K562 (cell line): ENCODE results near the gene PRCD. TPM values are rescaled to one million over a fixed set of nuclear protein-coding genes. Genes with fewer than 3 reads are reported as not detected.

Experiments used
- CBX5 ChIP-seq: IDR thresholded peaks from 2 replicates; pipeline ENCODE4 v1.6.1; 2014; ENCODE audit warnings: low read depth, borderline replicate concordance
- CREM ChIP-seq: IDR thresholded peaks from 2 replicates; pipeline ENCODE4 v1.6.1; 2014; ENCODE audit warnings: antibody characterized with exemption, low read depth
- GATA2 ChIP-seq: sonication (generic); formaldehyde crosslinking; IDR thresholded peaks from 2 replicates; pipeline ENCODE4 v1.4.0; 2020; ENCODE audit warnings: mild to moderate bottlenecking, missing genetic modification reagents
- HEY1 ChIP-seq: fragments of 250-450 bp; sonication (Bioruptor Pico); IDR thresholded peaks from 2 replicates; pipeline ENCODE4 v1.5.0; 2020; ENCODE audit warnings: mild to moderate bottlenecking, moderate library complexity, borderline replicate concordance
- JUND ChIP-seq, 2 experiments: IDR thresholded peaks; 2 replicates in 1 of 2; 3 replicates in 1 of 2; pipeline ENCODE4 v1.6.1; 2011; ENCODE audit warnings: borderline replicate concordance in 2 of 2, low read depth in 2 of 2, low read length in 2 of 2, improper control_type of control experiment in 1 of 2, missing biosample characterization in 1 of 2, missing genetic modification characterization in 1 of 2, missing genetic modification reagents in 1 of 2
- MAZ ChIP-seq, 2 experiments: fragments of 450-650 bp in 1 of 2; sonication (generic) in 1 of 2; formaldehyde crosslinking; IDR thresholded peaks in 1 of 2; conservative IDR thresholded peaks in 1 of 2; 2 replicates each; pipeline versions ENCODE4 v1.4.0 to v1.5.0; 2020; ENCODE audit warnings: mild to moderate bottlenecking in 1 of 2, missing genetic modification reagents in 1 of 2
- MXI1 ChIP-seq: IDR thresholded peaks from 2 replicates; pipeline ENCODE4 v1.6.1; 2011; ENCODE audit warnings: low read depth, mild to moderate bottlenecking, improper control_type of control experiment, low read length
- MYC ChIP-seq, 2 experiments: fragments of 250-450 bp in 1 of 2; sonication (Bioruptor Pico) in 1 of 2; IDR thresholded peaks; 2 replicates each; pipeline versions ENCODE4 v1.5.1 to v1.6.1; 2012 to 2021; ENCODE audit warnings: low read depth in 2 of 2, borderline replicate concordance in 1 of 2, improper control_type of control experiment in 1 of 2, low read length in 1 of 2, mild to moderate bottlenecking in 1 of 2, moderate library complexity in 1 of 2
- RAD51 ChIP-seq: fragments of 450-650 bp; IDR thresholded peaks from 2 replicates; pipeline ENCODE4 v1.7.1; 2016; ENCODE audit warnings: low read depth, mild to moderate bottlenecking, borderline replicate concordance
- RBFOX2 ChIP-seq: fragments of 200-400 bp; formaldehyde crosslinking; IDR thresholded peaks from 2 replicates; pipeline ENCODE4 v1.6.1; 2017; ENCODE audit warnings: low read depth, mild to moderate bottlenecking, low read length, moderate library complexity
- YY1 ChIP-seq, 3 experiments: IDR thresholded peaks; 2 replicates each; pipeline ENCODE4 v1.6.1; 2011; ENCODE audit warnings: low read length in 2 of 3, mild to moderate bottlenecking in 2 of 3, moderate library complexity in 2 of 3, borderline replicate concordance in 1 of 3, control low read depth in 1 of 3, low read depth in 1 of 3; ENCODE audit not compliant: insufficient read depth in 3 of 3, insufficient replicate concordance in 2 of 3, control insufficient read depth in 1 of 3, insufficient read length in 1 of 3; ENCODE audit errors: extremely low read depth in 1 of 3
- ZBTB8A ChIP-seq: fragments of 450-650 bp; IDR thresholded peaks from 2 replicates; pipeline ENCODE4 v1.6.1; 2018; ENCODE audit warnings: mild to moderate bottlenecking, moderate library complexity; ENCODE audit not compliant: partially characterized antibody
- ZC3H4 ChIP-seq: sonication (generic); formaldehyde crosslinking; IDR thresholded peaks from 2 replicates; pipeline ENCODE4 v1.9.0; 2021; ENCODE audit warnings: missing genetic modification reagents, borderline replicate concordance
- ZFX ChIP-seq: sonication (generic); formaldehyde crosslinking; IDR thresholded peaks from 2 replicates; pipeline ENCODE4 v1.8.0; 2022; ENCODE audit warnings: mild to moderate bottlenecking, missing genetic modification reagents, moderate library complexity
- ZNF146 ChIP-seq: IDR thresholded peaks from one replicate; pipeline ENCODE4 v1.6.1; 2018; ENCODE audit warnings: missing compliant biosample characterization; ENCODE audit not compliant: unreplicated experiment
- ZNF785 ChIP-seq: fragments of 250-450 bp; sonication (Bioruptor Pico); IDR thresholded peaks from 2 replicates; pipeline ENCODE4 v1.4.0; 2020; ENCODE audit warnings: mild to moderate bottlenecking
- polyA plus RNA-seq, 8 experiments: library from polyadenylated mRNA; depleted of rRNA in 4 of 8; stranded (reverse) in 5 of 8; unstranded in 3 of 8; fragments of >200 nt; fragmentation: Nextera tagmentation in 2 of 8; fragmentation: Illumina TruSeq in 1 of 8; extraction: Ambion mirVana in 2 of 8; extraction: Trizol in 1 of 8; gene quantifications; 2 replicates each; pipeline versions ENCODE4 v1.2.1 to v1.2.3, GENCODE V29; 2011 to 2014; ENCODE audit warnings: inconsistent platforms in 1 of 8, missing spikeins in 1 of 8
- total RNA-seq, 7 experiments: library from RNA; depleted of rRNA in 6 of 7; stranded (reverse); fragments of >200 nt in 6 of 7; fragmentation: Illumina TruSeq in 2 of 7; extraction: Trizol in 2 of 7; gene quantifications; 2 replicates each; pipeline versions ENCODE4 v1.2.1 to v1.2.3, GENCODE V29; 2011 to 2021; ENCODE audit warnings: low replicate concordance in 1 of 7
- TF ChIP-seq, protein P1 (sequence below): fragments of 250-450 bp; sonication (Bioruptor Pico); IDR thresholded peaks from 2 replicates; pipeline ENCODE4 v1.8.0; 2021; ENCODE audit warnings: mild to moderate bottlenecking, moderate library complexity
- TF ChIP-seq, protein P2 (sequence below): fragments of 250-450 bp; sonication (Bioruptor Pico); IDR thresholded peaks from 2 replicates; pipeline ENCODE4 v1.5.0; 2022; ENCODE audit warnings: mild to moderate bottlenecking
- TF ChIP-seq, protein P3 (sequence below), 2 experiments: IDR thresholded peaks; 2 replicates each; pipeline ENCODE4 v1.6.1; 2011; ENCODE audit warnings: borderline replicate concordance in 1 of 2, control low read depth in 1 of 2, low read depth in 1 of 2, low read length in 1 of 2, mild to moderate bottlenecking in 1 of 2, mixed read lengths in 1 of 2, moderate library complexity in 1 of 2; ENCODE audit not compliant: insufficient read depth in 1 of 2, insufficient read length in 1 of 2, poor library complexity in 1 of 2, severe bottlenecking in 1 of 2; ENCODE audit errors: extremely low read depth in 1 of 2

PRCD gene
- total and polyA plus RNA-seq, 9 of the 15 experiments (the other 6 are each of a cell fraction or from before 2014, with no cell fraction given): 0.20 to 0.25 (median 0.21) TPM; not detected in 6

DNA sequence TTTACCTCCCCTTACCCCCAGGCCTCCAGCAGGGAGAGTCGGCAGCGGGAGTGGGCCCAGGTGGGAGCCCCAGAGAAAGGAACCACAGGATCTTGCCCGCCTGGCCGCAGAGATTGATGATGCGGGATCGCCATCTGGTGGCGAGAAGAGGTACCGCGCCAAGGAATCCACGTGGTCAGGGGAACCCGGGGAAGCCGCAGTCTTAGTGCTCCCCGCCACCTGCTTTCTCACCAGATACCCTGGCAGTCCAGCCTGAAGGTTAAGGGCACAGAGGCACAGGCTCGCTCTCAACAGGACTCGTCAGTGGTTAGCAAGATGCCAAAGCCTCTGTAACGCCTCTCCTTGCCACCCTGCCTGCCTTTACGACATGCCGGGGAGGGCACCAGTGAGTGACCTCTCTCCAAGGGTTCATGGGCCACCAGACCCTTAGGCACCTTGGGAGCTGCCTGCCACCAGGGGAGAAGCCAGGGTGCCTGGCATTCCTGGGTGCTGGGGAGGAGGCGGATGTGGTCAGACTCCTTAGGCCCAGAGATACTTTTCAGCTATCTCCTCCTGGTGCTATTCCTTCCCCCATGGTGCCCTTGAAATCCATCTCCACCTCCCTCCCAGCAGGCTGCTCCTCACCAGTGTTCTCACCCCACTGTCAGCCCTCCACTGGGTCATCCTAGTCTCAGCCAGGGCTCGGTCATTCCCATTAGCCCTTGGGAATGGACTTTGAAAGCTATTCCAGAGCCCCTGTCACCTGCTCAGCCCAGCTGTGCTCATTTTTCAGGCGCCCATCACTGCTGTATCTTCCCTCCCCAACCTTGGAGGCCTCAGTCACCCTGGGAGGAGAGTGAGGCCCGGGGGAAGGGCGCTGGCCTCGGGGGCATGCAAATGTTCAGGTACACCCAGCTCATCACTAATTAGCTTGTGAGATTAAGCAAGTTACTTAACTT lies 33.2 kb upstream of the PRCD start (continued):
- no peak for TF ChIP-seq ZBTB8A
- 0 out of 2 replicates have a peak, but pooled peaks have one; percentile 15 for TF ChIP-seq RBFOX2
- peak in 1 of 2 experiments; percentile 35; a peak in 1 of 4 replicates for TF ChIP-seq MAZ (CRISPR knock-in tag; conservative IDR thresholded peaks at IDR 0.05 in 1 of 2, IDR thresholded peaks at IDR 0.05 in 1 of 2)
- peak; percentile 98 for TF ChIP-seq MYC (IDR thresholded peaks at IDR 0.05; ENCODE audit: low read depth, low read length)
- no peak for TF ChIP-seq MYC (CRISPR knock-in tag; IDR thresholded peaks at IDR 0.05; ENCODE audit: borderline replicate concordance, low read depth)
- peak; percentile 60 for TF ChIP-seq RAD51
- peak in 1 of 3 experiments; percentile 42 for TF ChIP-seq YY1 (IDR thresholded peaks at IDR 0.05; ENCODE audit: borderline replicate concordance in 1 of 3, control insufficient read depth in 1 of 3, extremely low read depth in 1 of 3, insufficient read depth in 3 of 3, insufficient read length in 1 of 3, insufficient replicate concordance in 2 of 3, low read depth in 1 of 3, low read length in 2 of 3)
- 0 out of 2 replicates have a peak, but pooled peaks have one; percentile 15 for TF ChIP-seq ZFX (CRISPR knock-in tag)
- TF ChIP-seq, protein P1, sequence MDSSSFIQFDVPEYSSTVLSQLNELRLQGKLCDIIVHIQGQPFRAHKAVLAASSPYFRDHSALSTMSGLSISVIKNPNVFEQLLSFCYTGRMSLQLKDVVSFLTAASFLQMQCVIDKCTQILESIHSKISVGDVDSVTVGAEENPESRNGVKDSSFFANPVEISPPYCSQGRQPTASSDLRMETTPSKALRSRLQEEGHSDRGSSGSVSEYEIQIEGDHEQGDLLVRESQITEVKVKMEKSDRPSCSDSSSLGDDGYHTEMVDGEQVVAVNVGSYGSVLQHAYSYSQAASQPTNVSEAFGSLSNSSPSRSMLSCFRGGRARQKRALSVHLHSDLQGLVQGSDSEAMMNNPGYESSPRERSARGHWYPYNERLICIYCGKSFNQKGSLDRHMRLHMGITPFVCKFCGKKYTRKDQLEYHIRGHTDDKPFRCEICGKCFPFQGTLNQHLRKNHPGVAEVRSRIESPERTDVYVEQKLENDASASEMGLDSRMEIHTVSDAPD (CRISPR knock-in tag): no peak
- no peak for TF ChIP-seq CBX5
- TF ChIP-seq MXI1: 0 out of 2 replicates have a peak, but pooled peaks have one; percentile 41
- TF ChIP-seq, protein P2, sequence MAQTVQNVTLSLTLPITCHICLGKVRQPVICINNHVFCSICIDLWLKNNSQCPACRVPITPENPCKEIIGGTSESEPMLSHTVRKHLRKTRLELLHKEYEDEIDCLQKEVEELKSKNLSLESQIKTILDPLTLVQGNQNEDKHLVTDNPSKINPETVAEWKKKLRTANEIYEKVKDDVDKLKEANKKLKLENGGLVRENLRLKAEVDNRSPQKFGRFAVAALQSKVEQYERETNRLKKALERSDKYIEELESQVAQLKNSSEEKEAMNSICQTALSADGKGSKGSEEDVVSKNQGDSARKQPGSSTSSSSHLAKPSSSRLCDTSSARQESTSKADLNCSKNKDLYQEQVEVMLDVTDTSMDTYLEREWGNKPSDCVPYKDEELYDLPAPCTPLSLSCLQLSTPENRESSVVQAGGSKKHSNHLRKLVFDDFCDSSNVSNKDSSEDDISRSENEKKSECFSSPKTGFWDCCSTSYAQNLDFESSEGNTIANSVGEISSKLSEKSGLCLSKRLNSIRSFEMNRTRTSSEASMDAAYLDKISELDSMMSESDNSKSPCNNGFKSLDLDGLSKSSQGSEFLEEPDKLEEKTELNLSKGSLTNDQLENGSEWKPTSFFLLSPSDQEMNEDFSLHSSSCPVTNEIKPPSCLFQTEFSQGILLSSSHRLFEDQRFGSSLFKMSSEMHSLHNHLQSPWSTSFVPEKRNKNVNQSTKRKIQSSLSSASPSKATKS: no peak
- 0 out of 2 replicates have a peak, but pooled peaks have one; percentile 11 for TF ChIP-seq JUND (IDR thresholded peaks at IDR 0.05; ENCODE audit: borderline replicate concordance, low read depth, low read length)
- TF ChIP-seq JUND (tag; IDR thresholded peaks at IDR 0.05; ENCODE audit: borderline replicate concordance, low read depth, low read length): no peak
- 0 out of 2 replicates have a peak, but pooled peaks have one; percentile 38 for TF ChIP-seq CREM
- TF ChIP-seq, protein P3, sequence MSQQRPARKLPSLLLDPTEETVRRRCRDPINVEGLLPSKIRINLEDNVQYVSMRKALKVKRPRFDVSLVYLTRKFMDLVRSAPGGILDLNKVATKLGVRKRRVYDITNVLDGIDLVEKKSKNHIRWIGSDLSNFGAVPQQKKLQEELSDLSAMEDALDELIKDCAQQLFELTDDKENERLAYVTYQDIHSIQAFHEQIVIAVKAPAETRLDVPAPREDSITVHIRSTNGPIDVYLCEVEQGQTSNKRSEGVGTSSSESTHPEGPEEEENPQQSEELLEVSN (IDR thresholded peaks at IDR 0.05; ENCODE audit: borderline replicate concordance in 1 of 2, extremely low read depth in 1 of 2, insufficient read depth in 1 of 2, insufficient read length in 1 of 2, low read depth in 1 of 2, low read length in 1 of 2, poor library complexity in 1 of 2, severe bottlenecking in 1 of 2): peak; percentile 26 to 56
- no peak for TF ChIP-seq HEY1
- no peak for TF ChIP-seq GATA2
- TF ChIP-seq ZC3H4 (CRISPR knock-in tag): no peak
- TF ChIP-seq ZNF785: no peak
- TF ChIP-seq ZNF146: no peak
